Endodermal cell (in vitro differentiated cells): ENCODE data around the gene OR52B6. TPM values are rescaled to one million over a fixed set of nuclear protein-coding genes. Genes with fewer than 3 reads are reported as not detected.

Source experiments
- DNase-seq: peaks from one replicate; pipeline ENCODE4 v3.0.0-alpha.2; 2017
- H3K27ac ChIP-seq: 2 replicates; pipeline ENCODE4 v1.5.1; 2013; ENCODE audit warnings: mild to moderate bottlenecking, low read depth, low read length, moderate library complexity
- H3K27me3 ChIP-seq: 2 replicates; pipeline ENCODE4 v1.6.1; 2013; ENCODE audit warnings: mild to moderate bottlenecking, low read length, moderate library complexity; ENCODE audit not compliant: insufficient read depth, control insufficient read depth, poor library complexity, severe bottlenecking
- H3K36me3 ChIP-seq: 2 replicates; pipeline ENCODE4 v1.7.0; 2013; ENCODE audit warnings: mild to moderate bottlenecking, low read length, moderate library complexity; ENCODE audit not compliant: control insufficient read depth, insufficient read depth
- H3K4me1 ChIP-seq: one replicate; pipeline ENCODE4 v1.7.0; 2013; ENCODE audit warnings: low read length; ENCODE audit not compliant: control insufficient read depth, insufficient read depth
- H3K4me3 ChIP-seq: 2 replicates; pipeline ENCODE4 v1.5.1; 2013; ENCODE audit warnings: mild to moderate bottlenecking, low read length, moderate library complexity
- H3K9ac ChIP-seq: 2 replicates; pipeline ENCODE4 v1.6.1; 2013; ENCODE audit warnings: mild to moderate bottlenecking, low read length, moderate library complexity; ENCODE audit not compliant: poor library complexity, severe bottlenecking; ENCODE audit errors: extremely low read depth
- H3K9me3 ChIP-seq: 2 replicates; pipeline ENCODE4 v1.6.1; 2013; ENCODE audit warnings: mild to moderate bottlenecking, low read length, moderate library complexity; ENCODE audit not compliant: control insufficient read depth
- H3K27ac Mint-ChIP-seq: 2 replicates; pipeline ENCODE4 v1.8.0; 2020; ENCODE audit warnings: mixed read lengths
- H3K27me3 Mint-ChIP-seq: 2 replicates; pipeline ENCODE4 v1.8.0; 2021; ENCODE audit warnings: mild to moderate bottlenecking, mixed read lengths; ENCODE audit not compliant: insufficient read depth
- H3K36me3 Mint-ChIP-seq: 2 replicates; pipeline ENCODE4 v1.8.0; 2020; ENCODE audit warnings: low read depth, mixed read lengths
- H3K4me1 Mint-ChIP-seq: 2 replicates; pipeline ENCODE4 v1.8.0; 2020; ENCODE audit warnings: mixed read lengths
- H3K4me3 Mint-ChIP-seq: 2 replicates; pipeline ENCODE4 v1.8.0; 2020; ENCODE audit warnings: mild to moderate bottlenecking, moderate library complexity, mixed read lengths
- H3K9me3 Mint-ChIP-seq: 2 replicates; pipeline ENCODE4 v1.8.0; 2020; ENCODE audit warnings: mild to moderate bottlenecking, mixed read lengths
- WGBS, 2 experiments: methylation state at CpG; one replicate each; pipeline versions ENCODE4 v1.1.5 to v1.1.7; 2013; ENCODE audit warnings: missing lambda C conversion rate in 2 of 2, mixed read lengths in 1 of 2; ENCODE audit not compliant: insufficient coverage in 1 of 2, insufficient read length in 1 of 2; 5-methylcytosine and 5-hydroxymethylcytosine counted together
- total RNA-seq, 2 donors: library from RNA; stranded (reverse); fragmentation: NEBNext Ultra II Directional in 1 of 2; extraction: Animal tissue kit (Norgen Biotek cat#: 25700) in 1 of 2; gene quantifications; 2 replicates in 1 of 2; 3 replicates in 1 of 2; pipeline ENCODE4 v1.2.1, GENCODE V29; 2021
- TF ChIP-seq, protein P1 (sequence below): fragments of 200-600 bp; sonication (generic); conservative IDR thresholded peaks from 2 replicates; pipeline ENCODE4 v1.5.0; 2021; ENCODE audit warnings: antibody characterized with exemption, mild to moderate bottlenecking

OR52B6 gene
- total RNA-seq, 2 donors from 2014 or later = not detected

DNA sequence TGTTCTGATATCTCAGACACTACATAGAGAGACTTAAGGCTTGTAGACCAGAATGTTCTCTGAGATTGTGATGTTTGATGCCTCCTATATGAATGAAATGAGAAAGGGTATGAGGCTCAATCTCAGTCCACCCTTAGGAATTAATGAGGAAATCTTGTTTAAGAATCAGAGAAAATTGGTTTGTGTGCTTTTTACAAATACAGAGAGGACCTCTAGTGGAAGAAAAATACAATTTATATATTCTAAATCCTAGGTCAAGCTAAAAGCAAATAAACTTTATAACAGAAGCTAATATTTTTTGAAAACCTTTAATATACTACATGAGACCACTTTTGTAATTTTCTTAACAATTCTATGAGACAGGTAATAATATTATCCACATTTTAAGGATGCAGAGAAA is 27.3 kb upstream of the OR52B6 start:
- H3K9me3 ChIP-seq = no peaks in the 10 kb centered on the region
- TF ChIP-seq, protein P1, sequence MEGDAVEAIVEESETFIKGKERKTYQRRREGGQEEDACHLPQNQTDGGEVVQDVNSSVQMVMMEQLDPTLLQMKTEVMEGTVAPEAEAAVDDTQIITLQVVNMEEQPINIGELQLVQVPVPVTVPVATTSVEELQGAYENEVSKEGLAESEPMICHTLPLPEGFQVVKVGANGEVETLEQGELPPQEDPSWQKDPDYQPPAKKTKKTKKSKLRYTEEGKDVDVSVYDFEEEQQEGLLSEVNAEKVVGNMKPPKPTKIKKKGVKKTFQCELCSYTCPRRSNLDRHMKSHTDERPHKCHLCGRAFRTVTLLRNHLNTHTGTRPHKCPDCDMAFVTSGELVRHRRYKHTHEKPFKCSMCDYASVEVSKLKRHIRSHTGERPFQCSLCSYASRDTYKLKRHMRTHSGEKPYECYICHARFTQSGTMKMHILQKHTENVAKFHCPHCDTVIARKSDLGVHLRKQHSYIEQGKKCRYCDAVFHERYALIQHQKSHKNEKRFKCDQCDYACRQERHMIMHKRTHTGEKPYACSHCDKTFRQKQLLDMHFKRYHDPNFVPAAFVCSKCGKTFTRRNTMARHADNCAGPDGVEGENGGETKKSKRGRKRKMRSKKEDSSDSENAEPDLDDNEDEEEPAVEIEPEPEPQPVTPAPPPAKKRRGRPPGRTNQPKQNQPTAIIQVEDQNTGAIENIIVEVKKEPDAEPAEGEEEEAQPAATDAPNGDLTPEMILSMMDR = peak; percentile 60
- no peak overlapping the region for H3K9ac ChIP-seq
- H3K36me3 Mint-ChIP-seq = no peaks in the 10 kb centered on the region
- no peaks in the 10 kb centered on the region for H3K9me3 Mint-ChIP-seq
- H3K4me3 Mint-ChIP-seq = no peak overlapping the region
- no peaks in the 10 kb centered on the region for H3K36me3 ChIP-seq
- H3K27me3 Mint-ChIP-seq = no peaks in the 10 kb centered on the region
- no peaks in the 10 kb centered on the region for H3K4me1 ChIP-seq
- H3K27me3 ChIP-seq = no peaks in the 10 kb centered on the region
- peaks cover 8% of the 10 kb centered on the region for H3K4me1 Mint-ChIP-seq
- no peak overlapping the region for H3K27ac ChIP-seq
- DNase-seq = no peak
- H3K4me3 ChIP-seq = no peak overlapping the region
- H3K27ac Mint-ChIP-seq = no peak overlapping the region

DNA sequence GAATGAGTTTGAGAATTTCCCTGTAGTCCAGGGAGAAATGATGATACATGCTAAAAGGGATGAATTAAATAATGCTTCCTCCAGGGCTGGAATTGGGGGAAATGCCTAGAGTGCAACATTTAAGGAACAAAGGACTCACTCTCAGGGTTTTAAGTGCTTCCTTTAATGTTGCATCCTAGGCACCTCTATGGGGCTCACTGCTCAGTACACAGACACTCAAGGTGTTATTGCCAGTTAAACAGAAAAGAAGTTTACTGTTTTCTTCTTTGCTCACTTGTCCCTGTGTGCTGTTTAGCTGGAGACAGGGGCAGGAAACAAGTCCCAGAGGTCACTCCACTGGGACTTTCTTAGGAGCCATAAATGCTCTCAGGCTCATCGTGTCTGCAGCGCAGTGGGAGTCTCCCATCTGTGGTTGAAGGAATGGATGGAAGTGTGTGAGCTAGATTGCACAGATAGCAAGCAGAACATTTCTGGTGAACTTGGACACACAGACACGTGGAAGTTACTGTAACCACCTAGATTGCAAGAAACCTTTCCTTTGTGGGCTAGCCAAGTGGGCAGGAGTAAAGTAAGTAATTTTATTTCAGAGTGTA is 24.0 kb upstream of the OR52B6 start:
- TF ChIP-seq, protein P1 = no peak
- Mint-ChIP-seq H3K36me3 (no peaks in the 10 kb centered on the region), H3K27me3 (no peaks in the 10 kb centered on the region), H3K4me1 (peaks cover 8% of the 10 kb centered on the region), H3K4me3 (no peak overlapping the region), H3K9me3 (no peaks in the 10 kb centered on the region), H3K27ac (no peak overlapping the region)
- no peak overlapping the region for H3K27ac ChIP-seq
- no peaks in the 10 kb centered on the region for H3K36me3 ChIP-seq
- no peaks in the 10 kb centered on the region for H3K9me3 ChIP-seq
- 86 to 94% methylated on average over 2 to 3 of the region's 3 CpGs for WGBS, 2 experiments
- no peak for DNase-seq
- no peaks in the 10 kb centered on the region for H3K27me3 ChIP-seq
- no peaks in the 10 kb centered on the region for H3K4me1 ChIP-seq
- H3K4me3 ChIP-seq = no peak overlapping the region
- H3K9ac ChIP-seq = no peak overlapping the region

DNA sequence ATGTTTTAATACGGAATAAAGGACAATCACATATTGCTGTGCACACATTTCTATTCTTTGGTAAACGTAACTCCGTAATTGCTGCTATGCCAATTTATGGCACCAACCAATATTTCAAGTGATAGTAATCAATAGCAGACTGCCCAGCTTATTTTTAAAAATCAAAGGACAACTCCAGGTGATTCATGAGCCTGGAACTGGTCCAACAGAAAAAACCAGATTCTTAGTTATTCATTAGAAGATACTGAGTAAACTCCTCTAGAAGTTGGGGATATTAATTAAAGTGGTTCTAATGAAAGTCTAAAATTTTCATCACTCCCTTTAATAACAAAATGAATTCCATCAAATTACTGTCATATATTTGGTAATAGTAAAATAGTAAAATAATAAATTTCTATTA is 22.9 kb upstream of the OR52B6 start:
- no peaks in the 10 kb centered on the region for H3K36me3 ChIP-seq
- DNase-seq = no peak
- H3K4me1 ChIP-seq = no peaks in the 10 kb centered on the region
- no peak overlapping the region for H3K4me3 ChIP-seq
- H3K9ac ChIP-seq = no peak overlapping the region
- no peaks in the 10 kb centered on the region for H3K9me3 ChIP-seq
- H3K36me3 Mint-ChIP-seq = no peaks in the 10 kb centered on the region
- H3K27me3 ChIP-seq = no peaks in the 10 kb centered on the region
- no peak overlapping the region for H3K27ac Mint-ChIP-seq
- TF ChIP-seq, protein P1 = no peak
- no peaks in the 10 kb centered on the region for H3K9me3 Mint-ChIP-seq
- peaks cover 8% of the 10 kb centered on the region for H3K4me1 Mint-ChIP-seq
- no peaks in the 10 kb centered on the region for H3K27me3 Mint-ChIP-seq
- WGBS, 2 experiments = 70 to 76% methylated on average over 3 of the region's 3 CpGs
- H3K4me3 Mint-ChIP-seq = no peak overlapping the region
- H3K27ac ChIP-seq = no peak overlapping the region
